ENCODE results near the gene CRLF2.
"Not testable (repeated sequence)": the region's sequence is repeated elsewhere in the genome, so short reads cannot be mapped to it uniquely, and the experiment has no call there.

Gene CRLF2

GRCh38 chrX:1167466-1167865 is 45.0 kb downstream of the CRLF2 start:
- DNase-seq (ENCODE audit: low read depth, low spot score) = no peak

GRCh38 chrX:1165535-1166196 is 46.8 kb downstream of the CRLF2 start:
- DNase-seq (ENCODE audit: low read depth, low spot score) = no peak

GRCh38 chrX:1164322-1165288 is 47.8 kb downstream of the CRLF2 start:
- no peak for DNase-seq (ENCODE audit: low read depth, low spot score)

- DNase-seq (ENCODE audit: low read depth, low spot score) = no peak
These were observed 49.2 kb downstream of the CRLF2 start for GRCh38 chrX:1163231-1163630.

- no peak for DNase-seq (ENCODE audit: low read depth, low spot score)
These were observed 50.1 kb downstream of the CRLF2 start for GRCh38 chrX:1162119-1162916.

GRCh38 chrX:1159548-1159947 is 52.9 kb downstream of the CRLF2 start:
- DNase-seq (ENCODE audit: low read depth, low spot score) = no peak

GRCh38 chrX:1156681-1157455 is 55.6 kb downstream of the CRLF2 start:
- not testable (repeated sequence) for DNase-seq (ENCODE audit: low read depth, low spot score)

- no peak for DNase-seq (ENCODE audit: low read depth, low spot score)
These were observed 58.5 kb downstream of the CRLF2 start for GRCh38 chrX:1153940-1154339.

- no peak for DNase-seq (ENCODE audit: low read depth, low spot score)
These were observed 60.4 kb downstream of the CRLF2 start for GRCh38 chrX:1152090-1152489.

- DNase-seq (ENCODE audit: low read depth, low spot score) = no peak
These were observed 60.9 kb downstream of the CRLF2 start for GRCh38 chrX:1151378-1152077.

- DNase-seq (ENCODE audit: low read depth, low spot score) = no peak
These were observed 61.7 kb downstream of the CRLF2 start for GRCh38 chrX:1150569-1151347.

- no peak for DNase-seq (ENCODE audit: low read depth, low spot score)
These were observed 64.6 kb downstream of the CRLF2 start for GRCh38 chrX:1147611-1148515.

GRCh38 chrX:1144293-1144692 is 68.2 kb downstream of the CRLF2 start:
- no peak for DNase-seq (ENCODE audit: low read depth, low spot score)
